GM12872 (cell line): ENCODE results near the gene SPEF2.

ENCODE experiments used
- TF ChIP-seq, protein P1 (sequence below): IDR thresholded peaks from 3 replicates; pipeline ENCODE4 v1.5.1; 2011; ENCODE audit warnings: low read depth, mild to moderate bottlenecking, low read length, moderate library complexity; ENCODE audit not compliant: insufficient read depth

The SPEF2 gene

DNA sequence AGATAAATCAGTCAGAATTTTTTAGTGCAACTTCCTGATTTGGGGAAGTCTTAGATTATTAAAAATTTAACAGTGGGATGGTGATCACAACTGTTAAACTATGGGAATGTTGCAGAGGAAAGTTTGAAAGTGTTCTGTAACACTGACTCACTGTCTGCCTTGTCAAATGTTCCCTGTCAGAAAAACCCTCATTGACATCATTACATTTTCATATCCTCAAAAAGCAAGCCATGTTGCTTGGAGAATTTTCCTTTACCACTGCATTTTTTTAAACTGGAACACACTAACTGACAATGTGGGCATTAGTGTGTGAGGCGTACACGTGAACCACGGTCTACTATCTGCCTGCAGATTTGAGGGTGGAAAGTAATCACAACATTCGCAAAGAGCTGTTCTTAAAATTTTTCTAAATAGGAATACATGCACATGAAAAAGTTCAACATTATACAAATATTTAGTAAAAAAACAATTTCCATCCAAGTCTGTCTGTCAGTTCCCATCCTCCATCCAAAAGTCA is 210.5 kb downstream of the SPEF2 start:
- TF ChIP-seq, protein P1, sequence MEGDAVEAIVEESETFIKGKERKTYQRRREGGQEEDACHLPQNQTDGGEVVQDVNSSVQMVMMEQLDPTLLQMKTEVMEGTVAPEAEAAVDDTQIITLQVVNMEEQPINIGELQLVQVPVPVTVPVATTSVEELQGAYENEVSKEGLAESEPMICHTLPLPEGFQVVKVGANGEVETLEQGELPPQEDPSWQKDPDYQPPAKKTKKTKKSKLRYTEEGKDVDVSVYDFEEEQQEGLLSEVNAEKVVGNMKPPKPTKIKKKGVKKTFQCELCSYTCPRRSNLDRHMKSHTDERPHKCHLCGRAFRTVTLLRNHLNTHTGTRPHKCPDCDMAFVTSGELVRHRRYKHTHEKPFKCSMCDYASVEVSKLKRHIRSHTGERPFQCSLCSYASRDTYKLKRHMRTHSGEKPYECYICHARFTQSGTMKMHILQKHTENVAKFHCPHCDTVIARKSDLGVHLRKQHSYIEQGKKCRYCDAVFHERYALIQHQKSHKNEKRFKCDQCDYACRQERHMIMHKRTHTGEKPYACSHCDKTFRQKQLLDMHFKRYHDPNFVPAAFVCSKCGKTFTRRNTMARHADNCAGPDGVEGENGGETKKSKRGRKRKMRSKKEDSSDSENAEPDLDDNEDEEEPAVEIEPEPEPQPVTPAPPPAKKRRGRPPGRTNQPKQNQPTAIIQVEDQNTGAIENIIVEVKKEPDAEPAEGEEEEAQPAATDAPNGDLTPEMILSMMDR: no peak

DNA sequence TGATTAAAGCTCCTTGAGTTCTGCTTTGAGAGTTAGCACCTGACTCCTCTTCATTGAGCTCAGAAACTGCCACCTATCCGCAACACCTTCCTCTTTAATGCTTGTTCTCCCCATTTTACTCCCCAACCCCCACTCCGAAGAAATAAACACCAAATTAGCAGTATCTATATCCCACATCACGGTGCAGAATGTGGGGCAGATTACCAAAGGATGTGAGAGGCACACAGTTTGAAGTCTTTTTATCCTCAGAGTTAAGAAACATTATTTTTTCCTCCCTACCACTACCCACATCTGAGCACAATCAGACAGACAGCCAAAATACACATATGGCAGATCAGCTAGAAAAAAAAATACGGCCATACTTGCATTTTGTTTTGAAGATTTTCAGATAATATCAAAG is 212.9 kb downstream of the SPEF2 start:
- TF ChIP-seq, protein P1: no peak

DNA sequence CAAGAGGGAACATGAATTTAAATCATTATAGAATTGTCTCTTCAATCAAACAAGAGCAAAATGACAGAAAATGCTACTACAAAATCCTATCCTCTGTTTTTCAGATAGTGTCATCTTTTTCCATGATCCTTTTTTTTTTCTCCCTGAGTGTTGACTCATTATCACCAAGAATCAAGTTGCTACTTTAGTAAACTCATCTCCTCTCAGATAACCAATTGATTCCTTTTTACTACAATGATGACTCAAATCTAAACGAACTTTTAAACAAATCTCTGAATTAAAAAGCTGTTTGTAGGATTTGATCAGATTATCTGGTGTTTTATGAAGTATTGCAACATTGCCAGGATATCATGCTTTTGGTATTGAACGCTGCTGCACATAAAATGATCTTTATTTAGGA is 215.1 kb downstream of the SPEF2 start:
- TF ChIP-seq, protein P1: no peak

DNA sequence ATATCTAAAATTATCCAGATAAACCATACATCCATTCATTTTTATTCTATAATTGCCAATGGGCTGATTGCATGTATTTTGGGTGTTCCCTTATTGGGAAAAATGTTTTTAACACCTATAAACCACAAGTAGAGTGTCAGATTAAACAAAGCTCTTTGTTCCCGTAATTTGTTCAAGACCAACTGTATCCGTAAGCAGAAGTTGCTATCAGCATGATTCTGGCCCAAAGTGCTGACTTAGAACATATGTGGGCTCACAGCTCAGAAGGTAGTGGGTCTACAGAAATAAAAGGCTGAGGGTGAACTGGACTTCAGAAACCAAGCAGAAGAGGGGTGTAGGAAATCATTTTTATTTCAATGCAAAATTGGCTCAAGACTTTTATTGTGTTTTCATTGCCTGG is 215.6 kb downstream of the SPEF2 start:
- TF ChIP-seq, protein P1: no peak

DNA sequence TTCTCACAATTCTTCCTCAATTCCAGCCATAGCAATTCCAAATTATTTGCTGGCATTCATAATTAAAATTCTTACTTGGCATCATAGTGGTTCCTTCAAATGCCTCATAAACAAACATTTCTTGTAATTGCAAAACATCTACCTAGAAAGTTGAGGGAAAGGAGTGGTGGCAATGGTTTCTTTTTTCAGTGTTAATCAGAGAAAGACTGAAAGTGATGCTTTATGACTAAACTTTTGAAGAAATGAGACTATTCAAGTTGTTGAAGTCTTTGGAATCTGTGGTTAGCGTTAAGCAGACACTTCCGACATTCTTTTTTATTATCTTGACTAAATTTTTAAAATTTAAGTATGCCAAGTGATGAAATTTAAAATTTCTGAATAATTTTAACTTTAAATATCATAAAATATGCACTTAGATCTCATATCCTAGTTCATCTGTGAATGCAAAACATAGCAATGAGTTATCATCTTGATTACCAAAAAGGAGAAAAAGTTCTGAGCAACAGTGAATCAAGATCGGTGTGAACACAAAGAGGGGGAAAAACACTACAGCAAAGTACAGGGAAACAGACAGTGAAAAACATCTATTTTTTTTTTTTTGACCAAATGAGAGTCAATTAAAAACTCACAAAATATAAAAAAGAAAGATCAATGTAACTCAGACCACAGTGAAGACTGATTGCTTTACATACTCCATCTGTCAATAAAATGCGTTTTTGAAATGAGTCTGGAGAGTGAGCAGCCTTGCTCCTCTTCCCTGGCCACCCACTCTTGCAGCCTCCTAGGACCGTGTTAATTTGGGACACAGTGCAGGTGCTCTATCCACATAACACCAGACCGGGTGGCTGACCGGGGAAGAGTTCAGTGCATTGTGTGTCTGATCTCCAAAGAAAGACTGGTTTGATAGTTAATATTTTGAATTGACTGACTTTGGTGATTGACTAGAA is 218.4 kb downstream of the SPEF2 start:
- TF ChIP-seq, protein P1: no peak

DNA sequence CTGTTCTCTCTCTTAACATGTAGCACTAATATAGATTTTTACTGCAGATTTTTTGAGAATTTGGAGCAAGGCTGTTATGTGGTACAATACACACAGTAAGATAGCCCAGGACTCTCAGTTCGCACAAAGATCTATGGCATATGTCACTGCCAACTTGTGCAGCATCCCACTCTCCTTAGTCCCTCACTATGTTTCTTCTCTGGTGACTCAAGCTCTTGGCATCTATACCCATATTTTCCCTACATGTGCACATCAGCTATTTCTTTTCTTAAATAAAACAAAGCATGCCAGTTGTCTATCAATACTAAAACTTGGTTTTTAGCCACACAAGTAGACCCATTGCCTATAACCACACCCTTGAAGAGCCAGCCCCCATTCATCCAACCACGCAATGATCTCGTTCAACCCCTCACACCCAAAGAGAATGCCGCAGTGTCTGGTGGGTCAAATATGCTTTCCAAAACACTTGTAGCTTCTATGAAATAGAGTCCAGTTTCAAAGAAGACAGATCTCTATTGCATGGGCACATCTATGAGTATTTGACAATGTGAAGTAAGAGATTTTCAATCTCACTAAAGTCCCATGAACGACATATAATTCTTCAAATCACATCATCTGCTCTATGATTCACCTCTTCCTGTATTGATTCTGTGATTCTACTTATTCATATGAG is 220.8 kb downstream of the SPEF2 start:
- TF ChIP-seq, protein P1: no peak

DNA sequence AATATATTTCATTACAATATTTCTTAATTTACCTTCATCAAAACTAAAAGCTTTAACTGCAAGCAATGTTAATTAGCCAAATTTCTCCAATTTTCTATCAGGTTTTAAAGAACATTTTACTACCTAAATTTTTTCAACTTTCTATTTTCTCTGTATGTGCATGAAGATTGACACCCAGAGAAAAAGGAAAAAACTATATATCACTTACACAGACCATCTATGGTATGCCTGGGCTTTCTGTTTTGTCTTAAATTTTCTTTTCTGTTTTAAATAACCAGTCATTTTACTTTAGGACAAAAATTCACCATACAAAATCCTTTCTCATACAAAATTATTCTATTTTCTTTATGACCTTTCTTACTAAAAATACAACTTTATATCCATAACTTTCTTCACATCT is 225.2 kb downstream of the SPEF2 start:
- TF ChIP-seq, protein P1: no peak
